Body of pancreas (tissue), 4 donors: Measurements from ENCODE around the gene GPRC5D. TPM values are rescaled to one million over a fixed set of nuclear protein-coding genes. Genes with fewer than 3 reads are reported as not detected.
A peak's percentile ranks its signal among the peaks of the same experiment; 100 is the strongest.

ENCODE experiments used
- ATAC-seq: fragments of 150-250 bp; one replicate; pipeline ENCODE4 v1.9.1; 2016
- DNase-seq, 4 donors: peaks; one replicate each; pipeline ENCODE4 v3.0.0-alpha.2; 2019
- H3K27ac ChIP-seq, 4 donors: fragments of 200-600 bp; sonication (generic); 1 replicate in 3 of 4; 2 replicates in 1 of 4; pipeline versions ENCODE4 v1.5.1 to v1.6.1; 2016 to 2019; ENCODE audit warnings: mild to moderate bottlenecking in 1 of 4, mixed read lengths in 1 of 4, moderate library complexity in 1 of 4
- H3K27me3 ChIP-seq, 2 donors: fragments of 200-600 bp; sonication (generic); one replicate each; pipeline ENCODE4 v1.6.0; 2016; ENCODE audit warnings: mild to moderate bottlenecking in 1 of 2
- H3K36me3 ChIP-seq, 2 donors: fragments of 200-600 bp; sonication (generic); replicated peaks in 1 of 2; 2 replicates each; pipeline ENCODE4 v1.5.1; 2016; ENCODE audit warnings: low read depth in 2 of 2; ENCODE audit not compliant: insufficient read depth in 1 of 2
- H3K4me1 ChIP-seq: fragments of 200-600 bp; sonication (generic); one replicate; pipeline ENCODE4 v1.6.0; 2016
- H3K4me3 ChIP-seq, 2 donors: fragments of 200-600 bp; sonication (generic); 1 replicate in 1 of 2; 2 replicates in 1 of 2; pipeline ENCODE4 v1.5.1; 2016 to 2019
- H3K9me3 ChIP-seq, 3 donors: fragments of 200-600 bp; sonication (generic); 1 replicate in 2 of 3; 2 replicates in 1 of 3; pipeline ENCODE4 v1.5.1; 2016
- CTCF ChIP-seq, 7 experiments: fragments of 450-650 bp in 4 of 7; fragments of 200-600 bp in 3 of 7; sonication (generic) in 3 of 7; IDR thresholded peaks; one replicate each; pipeline ENCODE4 v1.5.1; 2016 to 2019; ENCODE audit warnings: antibody characterized with exemption in 7 of 7
- POLR2A ChIP-seq, 3 donors: fragments of 450-650 bp; IDR thresholded peaks; one replicate each; pipeline ENCODE4 v1.6.1; 2016; ENCODE audit warnings: antibody characterized with exemption in 3 of 3, mild to moderate bottlenecking in 2 of 3
- WGBS, 2 donors: methylation state at CpG; one replicate each; pipeline ENCODE4 v1.1.5; 2017; 5-methylcytosine and 5-hydroxymethylcytosine counted together
- intact Hi-C: fragments of 100-400 bp; cut with DNase I; formaldehyde crosslinking; loops from one replicate; pipeline ENCODE4 v1.15.1; 2023
- total RNA-seq, 2 donors: library from RNA; depleted of rRNA; stranded (reverse); fragments of >200 nt; gene quantifications; one replicate each; pipeline ENCODE4 v1.1.0, GENCODE V29; 2016

Gene GPRC5D
- total RNA-seq, 2 donors from 2014 or later: not detected

DNA sequence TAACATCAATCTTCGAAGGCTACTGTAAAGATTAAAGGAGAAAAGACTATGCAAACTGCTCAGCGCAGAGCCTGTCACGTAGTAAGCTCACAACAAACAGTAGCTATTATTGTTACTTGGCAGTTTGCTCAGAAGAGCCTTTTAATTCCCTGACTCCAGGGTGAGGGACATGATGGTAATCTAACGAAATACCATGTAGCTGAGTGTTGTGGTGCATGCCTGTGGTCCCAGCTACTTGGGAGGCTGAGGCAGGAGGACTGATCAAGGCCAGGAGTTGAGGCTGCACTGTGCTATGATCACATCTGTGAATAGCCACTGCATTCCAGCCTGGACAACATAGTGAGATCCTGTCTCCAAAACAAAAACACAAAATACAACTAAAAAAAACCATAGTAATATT is 25.3 kb upstream of the GPRC5D start:
- Histone ChIP-seq H3K27me3 (no peaks in the 10 kb centered on the region), H3K36me3 (peaks cover 8 to 11% of the 10 kb centered on the region in 2 donors), H3K4me3 (no peak overlapping the region), H3K27ac (no peak overlapping the region), H3K9me3 (no peaks in the 10 kb centered on the region), H3K4me1 (no peaks in the 10 kb centered on the region)
- ATAC-seq: no peak
- TF ChIP-seq CTCF (IDR thresholded peaks at IDR 0.05) (no peak), POLR2A (IDR thresholded peaks at IDR 0.05) (no peak)
- intact Hi-C loops: no loop called here
- DNase-seq: no peak
- 89 to 93% methylated on average over 4 of the region's 4 CpGs for WGBS, 2 donors

GRCh38 chr12:12976366-12976765 is 24.4 kb upstream of the GPRC5D start:
- intact Hi-C loops: no loop called here
- H3K27me3 ChIP-seq: no peaks in the 10 kb centered on the region
- 91 to 92% methylated on average over 2 of the region's 2 CpGs for WGBS, 2 donors
- H3K4me1 ChIP-seq: no peaks in the 10 kb centered on the region
- H3K27ac ChIP-seq: no peak overlapping the region
- DNase-seq: peak in 1 of 4 donors; percentile 31
- H3K9me3 ChIP-seq: no peaks in the 10 kb centered on the region
- peak; percentile 38 for ATAC-seq
- TF ChIP-seq CTCF (IDR thresholded peaks at IDR 0.05) (no peak), POLR2A (IDR thresholded peaks at IDR 0.05) (no peak)
- no peak overlapping the region for H3K4me3 ChIP-seq
- H3K36me3 ChIP-seq: peaks cover 8 to 11% of the 10 kb centered on the region in 2 donors

DNA sequence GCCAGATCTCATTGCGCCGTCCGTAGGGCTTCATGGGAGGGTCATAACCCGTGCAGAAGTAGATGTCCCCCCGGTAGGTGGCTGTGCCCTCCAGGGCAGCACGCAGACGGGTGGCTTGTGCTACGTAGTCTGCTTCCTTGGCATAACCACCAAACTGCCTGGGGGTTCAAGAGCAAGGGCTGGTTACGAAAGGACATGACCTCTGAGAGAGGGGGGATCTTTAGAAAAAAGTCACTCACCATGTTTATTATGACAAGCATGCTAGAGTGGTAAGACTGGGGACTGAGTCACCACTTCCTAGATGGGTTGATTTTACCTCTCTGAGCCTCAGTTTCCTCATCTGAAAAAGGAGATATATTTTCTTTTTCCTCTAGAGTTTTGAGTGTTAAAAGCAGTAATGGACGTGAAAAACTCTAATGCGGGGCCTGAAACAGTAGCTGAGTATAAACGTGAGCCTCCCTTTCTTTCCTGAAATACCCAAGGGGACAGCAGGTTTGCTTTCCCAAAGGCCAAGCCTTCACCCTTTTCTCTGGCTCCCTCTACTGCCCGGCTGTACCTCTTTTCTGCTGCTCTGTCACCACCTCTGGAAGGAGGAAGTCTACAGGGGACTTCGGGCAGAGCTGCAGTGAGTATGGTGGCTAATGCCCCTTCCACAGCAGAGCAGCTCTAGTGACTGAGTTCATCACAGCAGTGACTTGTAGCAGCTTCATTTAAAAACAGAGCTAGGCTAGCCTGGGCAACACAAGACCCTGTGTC is 23.5 kb upstream of the GPRC5D start:
- DNase-seq: peak in 2 of 4 donors; percentile 14 to 25
- H3K36me3 ChIP-seq: peaks cover 8 to 11% of the 10 kb centered on the region in 2 donors
- 85 to 89% methylated on average over 14 of the region's 14 CpGs for WGBS, 2 donors
- H3K27ac ChIP-seq: no peak overlapping the region
- intact Hi-C loops: no loop called here
- TF ChIP-seq CTCF (IDR thresholded peaks at IDR 0.05) (peak in 3 of 7 experiments; percentile 7 to 14 (median 13)), POLR2A (IDR thresholded peaks at IDR 0.05) (no peak)
- ATAC-seq: no peak
- H3K9me3 ChIP-seq: no peaks in the 10 kb centered on the region
- H3K4me3 ChIP-seq: no peak overlapping the region
- H3K27me3 ChIP-seq: no peaks in the 10 kb centered on the region
- H3K4me1 ChIP-seq: no peaks in the 10 kb centered on the region

GRCh38 chr12:12974211-12974610 is 22.2 kb upstream of the GPRC5D start:
- Histone ChIP-seq H3K27ac (no peak overlapping the region), H3K27me3 (no peaks in the 10 kb centered on the region), H3K36me3 (peaks cover 8% of the 10 kb centered on the region in 2 donors), H3K4me3 (no peak overlapping the region), H3K9me3 (no peaks in the 10 kb centered on the region), H3K4me1 (no peaks in the 10 kb centered on the region)
- WGBS, 2 donors: 91 to 93% methylated on average over 4 of the region's 4 CpGs
- no peak for ATAC-seq
- TF ChIP-seq CTCF (IDR thresholded peaks at IDR 0.05): no peak
- TF ChIP-seq POLR2A (IDR thresholded peaks at IDR 0.05): no peak
- intact Hi-C loops: no loop called here
- DNase-seq: no peak

DNA sequence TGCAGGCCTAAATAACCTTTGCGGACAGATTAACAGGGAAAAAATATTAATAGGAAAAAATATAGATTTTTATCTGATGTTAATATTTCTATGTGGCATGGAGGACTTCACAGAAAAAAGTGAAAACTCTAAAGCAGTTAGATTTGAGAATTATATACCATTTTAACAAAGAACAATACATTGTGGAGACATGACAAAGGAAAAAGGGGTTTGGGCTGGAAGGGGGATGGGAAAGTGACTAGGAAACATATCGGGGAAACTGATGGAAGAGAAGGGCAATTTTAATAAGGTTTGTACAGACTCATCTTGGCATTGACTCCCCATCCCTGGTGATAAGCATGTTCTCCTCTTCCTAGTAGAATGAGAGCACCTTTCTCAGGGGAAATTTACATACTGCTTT is 21.0 kb upstream of the GPRC5D start:
- Histone ChIP-seq H3K4me3 (no peak overlapping the region), H3K27me3 (no peaks in the 10 kb centered on the region), H3K4me1 (no peaks in the 10 kb centered on the region), H3K36me3 (peaks cover 8% of the 10 kb centered on the region in 2 donors), H3K9me3 (no peaks in the 10 kb centered on the region), H3K27ac (no peak overlapping the region)
- TF ChIP-seq CTCF (IDR thresholded peaks at IDR 0.05) (no peak), POLR2A (IDR thresholded peaks at IDR 0.05) (no peak)
- WGBS, 2 donors: 98 to 100% methylated on average over 2 of the region's 2 CpGs
- intact Hi-C loops: no loop called here
- no peak for ATAC-seq
- no peak for DNase-seq
